Brain microvascular endothelial cell (primary cell): Measurements from ENCODE around the gene ANKRD30A.

ENCODE experiments used
- DNase-seq: peaks from one replicate; pipeline ENCODE4 v3.0.0-alpha.2; 2020
- H3K27ac ChIP-seq: fragments of 250-450 bp; sonication (Bioruptor Pico); 2 replicates; pipeline ENCODE4 v1.5.1; 2020; ENCODE audit warnings: mild to moderate bottlenecking, moderate library complexity
- H3K27me3 ChIP-seq: fragments of 250-450 bp; sonication (Bioruptor Pico); replicated peaks from 2 replicates; pipeline ENCODE4 v1.5.1; 2020; ENCODE audit warnings: mild to moderate bottlenecking
- H3K36me3 ChIP-seq: fragments of 250-450 bp; sonication (Bioruptor Pico); replicated peaks from 2 replicates; pipeline ENCODE4 v1.5.1; 2020; ENCODE audit warnings: mild to moderate bottlenecking
- H3K4me3 ChIP-seq: 2 replicates; pipeline ENCODE4 v1.5.1; 2011; ENCODE audit warnings: low read depth, mild to moderate bottlenecking, control low read depth, low read length, moderate library complexity
- CTCF ChIP-seq: IDR thresholded peaks from 2 replicates; pipeline ENCODE4 v1.5.1; 2011; ENCODE audit warnings: low read depth, mild to moderate bottlenecking, moderate library complexity, low read length, control low read depth, inconsistent platforms; ENCODE audit errors: missing control alignments
- in situ Hi-C: cut with HindIII; loops from 2 replicates; pipeline ENCODE4 v1.10.0; 2017; ENCODE audit warnings: low sequenced_read_pairs, low pct_ligation_motif_present

ANKRD30A gene

GRCh38 chr10:37401225-37401624, 275.8 kb downstream of the ANKRD30A start:
- in situ Hi-C loops: no loop called here
- no peaks in the 10 kb centered on the region for H3K36me3 ChIP-seq
- no peak overlapping the region for H3K27ac ChIP-seq
- H3K4me3 ChIP-seq: no peak overlapping the region
- no peak for TF ChIP-seq CTCF
- DNase-seq: no peak
- H3K27me3 ChIP-seq: no peaks in the 10 kb centered on the region

GRCh38 chr10:37403776-37404175, 278.4 kb downstream of the ANKRD30A start:
- DNase-seq: no peak
- no peak for TF ChIP-seq CTCF
- Histone ChIP-seq H3K27me3 (no peaks in the 10 kb centered on the region), H3K36me3 (no peaks in the 10 kb centered on the region), H3K4me3 (no peak overlapping the region), H3K27ac (no peak overlapping the region)
- in situ Hi-C loops: no loop called here
